NCI-H1417 treated with DMSO at 0.1 percent for 48 hours (cell line): Measurements from ENCODE around the gene CDC37.
"Not testable (repeated sequence)": the region's sequence is repeated elsewhere in the genome, so short reads cannot be mapped to it uniquely, and the experiment has no call there.

ENCODE experiments used
- DNase-seq: peaks from one replicate; lab custom pipeline; 2025; lab: John Stamatoyannopoulos, UW

Gene CDC37

DNA sequence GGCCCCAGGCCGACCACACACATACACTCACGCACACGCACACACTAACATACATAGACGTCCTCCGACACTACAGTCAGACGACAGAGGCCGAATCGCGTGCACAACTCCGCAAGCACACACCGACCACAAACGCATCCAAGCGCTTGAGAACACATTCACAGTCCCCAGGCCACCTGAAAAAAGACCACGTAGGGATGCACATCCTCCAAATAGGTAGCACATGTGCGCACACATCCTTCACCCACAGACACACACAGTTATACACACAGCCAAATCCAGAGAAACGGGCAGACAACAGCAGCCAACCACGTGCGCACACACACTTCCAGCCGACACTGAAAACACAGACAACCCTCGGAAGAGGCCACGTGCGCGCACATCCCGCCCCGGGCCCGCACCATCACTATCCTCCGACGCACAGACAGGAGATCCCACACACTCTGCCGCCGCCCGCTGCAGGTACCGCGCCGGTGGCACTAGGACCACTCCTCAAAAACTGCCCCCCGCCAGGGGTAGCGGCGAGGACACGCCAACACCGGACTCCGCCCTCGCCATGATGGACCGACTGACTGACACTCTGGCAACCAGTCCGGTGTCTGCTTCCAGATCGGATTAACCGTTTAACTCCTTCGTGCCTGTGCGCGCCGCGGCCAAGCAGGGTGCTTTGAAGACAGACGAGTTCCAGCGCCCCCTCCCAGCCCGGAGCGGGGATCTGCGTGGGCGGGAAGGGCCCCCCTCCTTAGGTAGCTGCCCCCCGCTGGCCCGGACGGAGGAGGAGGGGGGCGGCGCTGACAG, 16.5 kb upstream of the CDC37 start:
- DNase-seq, result no peak

GRCh38 chr19:10419200-10419645, 15.9 kb upstream of the CDC37 start:
- no peak for DNase-seq

- DNase-seq, result no peak
These were observed 15.3 kb upstream of the CDC37 start for GRCh38 chr19:10418485-10419199.

DNA sequence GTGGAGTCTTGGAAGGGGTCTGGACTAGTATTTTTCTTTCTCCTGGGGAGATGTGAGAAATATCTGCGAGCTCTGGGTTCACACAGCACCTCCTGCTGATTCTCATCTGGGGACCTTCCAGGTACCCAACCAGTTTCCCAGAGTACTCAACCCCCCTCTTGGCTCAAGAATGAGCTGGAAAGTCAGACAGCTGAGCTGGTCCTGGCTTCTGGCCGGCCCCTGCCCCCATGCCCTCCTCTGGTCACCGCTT, 14.8 kb upstream of the CDC37 start:
- DNase-seq, result no peak

- no peak for DNase-seq
These were observed 14.3 kb upstream of the CDC37 start for GRCh38 chr19:10417541-10418234.

DNA sequence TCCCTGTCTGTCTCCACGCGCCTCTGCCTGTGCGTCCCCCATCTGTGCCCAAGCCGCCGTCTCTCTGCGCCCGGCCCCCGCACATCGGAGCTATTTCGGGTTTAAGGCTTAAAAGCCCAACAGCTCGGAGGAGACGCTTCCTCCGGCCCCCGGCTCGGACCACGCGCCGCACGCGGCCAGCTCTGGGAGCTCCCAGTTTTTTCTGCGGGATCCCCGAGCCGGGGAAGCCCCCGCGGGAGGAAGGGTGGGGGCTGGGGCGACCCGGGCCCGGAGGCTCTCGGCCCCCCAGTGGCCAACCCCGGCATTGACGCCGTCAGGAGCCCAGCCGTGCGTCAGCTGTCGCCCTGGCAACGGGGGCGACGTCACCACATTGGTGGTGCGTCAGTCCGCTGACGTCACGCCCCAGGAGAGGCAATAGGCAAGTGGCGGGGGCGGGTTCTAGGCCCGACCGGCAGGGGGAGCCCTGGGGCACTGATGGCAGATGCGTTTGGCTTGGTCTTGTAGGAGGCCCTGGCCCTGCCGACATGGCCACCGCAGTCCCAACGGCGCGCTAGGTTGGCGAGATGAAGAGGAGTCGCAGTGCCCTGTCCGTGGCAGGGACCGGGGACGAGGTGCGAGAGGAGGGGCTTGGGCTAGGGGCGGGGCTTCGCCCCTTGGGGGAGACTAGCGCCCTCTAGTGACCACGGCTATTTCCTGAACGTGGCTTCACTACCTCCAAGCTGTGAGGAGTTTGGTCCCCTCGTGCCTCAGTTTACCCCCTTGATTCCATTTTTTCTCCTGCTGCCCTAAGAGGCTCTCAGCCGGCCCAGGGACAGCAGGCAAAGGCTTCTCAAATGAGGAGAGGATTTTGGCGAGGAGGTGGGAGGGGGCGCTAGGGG, 13.3 kb upstream of the CDC37 start:
- DNase-seq, result no peak

GRCh38 chr19:10416083-10416379, 12.7 kb upstream of the CDC37 start:
- DNase-seq, result no peak

- DNase-seq, result no peak
These were observed 9.1 kb upstream of the CDC37 start for GRCh38 chr19:10412257-10412977.

DNA sequence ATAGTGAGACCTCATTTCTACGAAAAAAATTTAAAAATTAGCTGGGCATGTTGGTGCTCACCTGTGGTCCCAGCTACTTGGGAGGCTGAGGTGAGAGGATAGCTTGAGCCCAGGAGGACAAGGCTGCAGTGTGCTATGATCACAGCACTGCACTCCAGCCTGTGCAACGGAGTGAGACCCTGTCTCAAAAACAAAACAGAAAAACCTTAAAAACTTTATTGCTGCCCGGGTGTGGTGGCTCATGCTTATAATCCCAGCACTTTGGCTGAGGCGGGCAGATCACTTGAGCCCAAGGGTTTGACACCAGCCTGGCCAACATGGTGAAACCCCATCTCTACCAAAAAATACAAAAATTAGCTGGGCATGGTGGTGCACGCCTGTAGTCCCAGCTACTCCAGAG, 7.9 kb upstream of the CDC37 start:
- not testable (repeated sequence) for DNase-seq

DNA sequence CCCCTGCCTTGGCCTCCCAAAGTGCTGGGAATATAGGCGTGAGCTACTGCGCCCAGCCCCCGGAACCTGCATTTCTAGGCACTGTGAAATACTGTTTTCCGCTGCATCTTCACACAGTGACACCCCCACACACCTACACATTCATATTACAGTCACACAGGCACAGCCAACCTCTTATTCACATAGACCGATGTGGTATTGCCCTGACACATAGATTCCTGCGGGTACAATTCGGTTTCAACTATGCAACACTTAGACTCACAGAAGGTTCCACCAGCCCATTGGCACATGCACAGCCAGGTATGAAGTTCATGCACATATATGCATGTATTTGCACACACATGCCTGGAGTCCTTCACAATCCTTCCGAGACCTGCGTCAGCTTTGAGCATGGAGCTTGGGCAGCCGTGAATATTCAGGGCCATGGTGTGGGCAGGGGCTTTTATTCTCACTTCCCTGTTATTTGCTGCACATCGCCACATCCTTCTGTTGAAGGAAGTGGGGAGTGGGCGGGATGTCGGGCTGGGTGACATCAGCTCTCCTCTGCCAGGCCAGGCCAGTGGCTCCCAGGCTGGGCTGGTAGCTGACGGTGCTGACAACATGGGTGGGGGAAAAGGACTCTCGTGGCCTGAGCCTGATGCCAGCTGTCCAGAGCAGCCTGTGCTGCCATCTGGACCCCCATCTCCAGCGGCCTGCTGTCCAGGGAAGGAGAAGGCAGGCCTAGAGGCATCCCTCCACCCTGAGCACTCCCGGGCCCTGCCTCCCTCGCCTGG, 5.4 kb upstream of the CDC37 start:
- no peak for DNase-seq

DNA sequence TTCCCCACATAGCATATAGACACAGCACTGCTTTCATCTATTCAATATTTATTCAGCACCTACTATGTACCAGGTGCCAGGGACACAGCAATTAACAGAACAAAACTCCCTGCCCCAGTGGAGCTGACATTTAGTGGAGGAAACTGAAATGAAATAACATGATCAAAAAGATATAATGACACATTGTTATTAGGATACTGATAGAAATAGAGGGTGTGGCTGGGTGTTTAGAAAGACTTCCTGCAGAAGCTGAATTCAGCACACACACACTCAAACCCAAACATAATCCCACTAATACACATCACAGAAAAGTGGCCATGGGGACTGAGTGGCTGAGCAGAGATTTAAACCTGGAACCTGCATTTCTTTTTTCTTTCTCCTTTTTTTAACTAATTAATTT, 3.8 kb upstream of the CDC37 start:
- no peak for DNase-seq

DNA sequence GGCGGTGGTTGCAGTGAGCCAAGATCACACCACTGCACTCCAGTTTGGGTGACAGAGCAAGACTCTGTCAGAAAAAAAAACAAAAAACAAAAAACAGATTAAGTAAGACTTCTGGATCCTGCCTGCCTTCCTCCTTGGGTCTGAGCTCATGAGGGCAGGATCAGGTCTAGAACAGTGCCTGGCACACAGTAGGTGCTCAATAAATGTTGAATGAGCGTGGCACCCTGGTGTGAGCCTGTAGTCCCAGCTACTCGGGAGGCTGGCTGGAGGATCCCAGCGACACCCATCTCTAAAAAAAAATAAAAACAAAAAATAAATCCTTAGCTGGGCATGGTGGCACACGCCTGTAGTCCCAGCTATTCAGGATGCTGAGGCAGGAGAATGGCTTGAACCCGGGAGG, 2.8 kb upstream of the CDC37 start:
- no peak for DNase-seq

DNA sequence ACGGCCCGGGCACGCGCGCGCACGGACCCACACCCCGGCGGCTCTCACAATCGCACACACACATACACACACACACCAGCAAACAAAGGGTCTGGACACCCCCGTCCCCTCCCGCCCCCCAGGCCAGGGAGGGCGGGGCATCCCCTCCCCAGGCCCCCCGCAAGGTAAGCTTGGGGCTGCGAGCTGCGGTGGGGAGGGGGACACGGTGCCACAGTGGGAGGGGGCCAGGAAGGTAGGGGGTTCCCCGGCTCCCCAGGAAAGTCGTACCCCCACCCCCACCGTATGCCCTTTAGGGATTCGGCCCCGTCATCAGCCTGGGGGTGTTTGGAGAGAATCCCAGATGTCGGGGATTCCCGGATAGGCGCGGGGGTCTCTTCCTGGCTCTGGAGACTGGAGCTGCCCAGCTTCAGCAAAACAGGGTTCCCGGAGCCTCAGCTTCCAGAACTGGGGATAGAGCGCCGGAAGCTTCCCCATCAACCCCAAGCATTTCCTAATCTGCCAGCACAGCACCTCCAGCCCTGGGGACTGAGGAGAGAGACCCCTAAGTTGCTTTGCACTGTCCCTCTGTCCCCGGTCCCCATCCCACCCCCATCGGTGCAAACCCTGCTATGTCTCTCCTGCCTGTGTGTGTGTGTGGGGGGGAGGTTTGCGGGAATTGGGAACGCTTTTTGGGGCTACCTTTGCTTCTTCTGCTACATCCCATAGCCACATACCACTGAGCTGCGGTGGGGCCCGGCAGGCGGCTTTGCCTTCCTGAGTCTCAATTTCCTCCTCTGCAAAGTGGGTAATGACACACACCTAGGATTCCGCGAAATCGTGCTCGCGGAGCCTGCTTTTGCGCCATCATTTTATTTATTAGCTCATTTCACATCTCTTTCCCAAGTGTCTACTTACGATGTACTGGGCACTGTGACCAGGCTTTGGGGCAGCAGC, 1.8 kb upstream of the CDC37 start:
- no peak for DNase-seq

- DNase-seq, result no peak
These were observed 802 bp downstream of the CDC37 start for GRCh38 chr19:10402441-10403038.

GRCh38 chr19:10399878-10400277, 3.5 kb downstream of the CDC37 start:
- DNase-seq, result no peak

- DNase-seq, result not testable (repeated sequence)
These were observed 4.0 kb downstream of the CDC37 start for GRCh38 chr19:10399340-10399739.

DNA sequence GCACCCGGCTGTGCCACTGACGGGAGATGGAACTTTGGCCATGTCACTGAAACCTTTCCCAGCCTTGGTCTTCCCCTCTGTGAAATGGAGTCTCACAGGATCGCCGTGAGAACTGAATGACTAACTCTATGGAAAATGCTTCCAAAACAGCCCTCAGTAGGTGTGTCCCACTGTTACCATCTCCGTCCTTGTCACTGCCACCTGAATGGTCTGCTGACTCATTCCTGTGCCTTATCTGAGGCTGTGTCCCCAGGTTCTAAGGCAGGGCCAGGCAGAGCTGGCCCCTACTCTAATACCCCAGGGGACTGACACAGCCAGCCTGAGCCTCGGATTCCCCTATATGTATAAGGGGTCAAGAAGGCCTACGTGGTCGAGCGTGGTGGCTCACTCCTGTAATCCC, 4.5 kb downstream of the CDC37 start:
- DNase-seq, result no peak

- no peak for DNase-seq
These were observed 7.4 kb downstream of the CDC37 start for GRCh38 chr19:10395917-10396316.

- DNase-seq, result no peak
These were observed 7.9 kb downstream of the CDC37 start for GRCh38 chr19:10395436-10395835.
